ENCODE measurements around the gene VAC14. TPM values are rescaled to one million over a fixed set of nuclear protein-coding genes. Genes with fewer than 3 reads are reported as not detected.

VAC14 gene
- total RNA-seq, 1 donor from 2014 or later: 16.1 TPM

GRCh38 chr16:70746040-70746707 lies 54.8 kb downstream of the VAC14 start:
- Mint-ChIP-seq H3K36me3 (peaks cover 12% of the 10 kb centered on the region), H3K4me3 (no peak overlapping the region), H3K27me3 (ENCODE audit: insufficient read depth, low read depth) (peaks cover 10% of the 10 kb centered on the region), H3K27ac (peak overlapping the region; percentile 74), H3K9me3 (peaks cover 3% of the 10 kb centered on the region), H3K4me1 (peaks cover 50% of the 10 kb centered on the region)
- TF ChIP-seq EZH2phosphoT487 (IDR thresholded peaks at IDR 0.05): no peak
- TF ChIP-seq EZH2 (IDR thresholded peaks at IDR 0.05): no peak
- no peak for TF ChIP-seq CTCF (IDR thresholded peaks at IDR 0.05)
- H3K27ac ChIP-seq: no peak overlapping the region
- no peaks in the 10 kb centered on the region for H3K27me3 ChIP-seq
- peaks cover 4% of the 10 kb centered on the region for H3F3A ChIP-seq (ENCODE audit: low read depth)
- no peak overlapping the region for H3K4me2 ChIP-seq
- no peaks in the 10 kb centered on the region for H3K79me2 ChIP-seq (ENCODE audit: low read depth)
- no peaks in the 10 kb centered on the region for H3K36me3 ChIP-seq
- no peaks in the 10 kb centered on the region for H4K20me1 ChIP-seq (ENCODE audit: low read depth)
- H2AFZ ChIP-seq (replicated peaks): no peak overlapping the region
- no peak overlapping the region for H3K9ac ChIP-seq
- no peak for DNase-seq (ENCODE audit: low spot score)
- peaks cover 12% of the 10 kb centered on the region for H3K4me1 ChIP-seq
- H3K9me3 ChIP-seq (ENCODE audit: low read depth): no peaks in the 10 kb centered on the region
- H3K4me3 ChIP-seq: no peak overlapping the region

GRCh38 chr16:70745536-70746025 lies 55.4 kb downstream of the VAC14 start:
- Mint-ChIP-seq H3K4me1 (peaks cover 44% of the 10 kb centered on the region), H3K27ac (peak overlapping the region; percentile 74), H3K4me3 (no peak overlapping the region), H3K9me3 (peaks cover 3% of the 10 kb centered on the region), H3K27me3 (ENCODE audit: insufficient read depth, low read depth) (peaks cover 10% of the 10 kb centered on the region), H3K36me3 (peaks cover 12% of the 10 kb centered on the region)
- Histone ChIP-seq H3K4me3 (no peak overlapping the region), H3K9ac (no peak overlapping the region), H3K27me3 (no peaks in the 10 kb centered on the region), H3F3A (ENCODE audit: low read depth) (peaks cover 4% of the 10 kb centered on the region), H3K4me2 (no peak overlapping the region), H3K9me3 (ENCODE audit: low read depth) (no peaks in the 10 kb centered on the region), H4K20me1 (ENCODE audit: low read depth) (no peaks in the 10 kb centered on the region), H3K79me2 (ENCODE audit: low read depth) (no peaks in the 10 kb centered on the region), H3K4me1 (peaks cover 10% of the 10 kb centered on the region), H3K36me3 (no peaks in the 10 kb centered on the region), H3K27ac (no peak overlapping the region), H2AFZ (replicated peaks) (no peak overlapping the region)
- TF ChIP-seq EZH2 (IDR thresholded peaks at IDR 0.05) (no peak), EZH2phosphoT487 (IDR thresholded peaks at IDR 0.05) (no peak), CTCF (IDR thresholded peaks at IDR 0.05) (no peak)
- no peak for DNase-seq (ENCODE audit: low spot score)

- H2AFZ ChIP-seq (replicated peaks): no peak overlapping the region
- no peaks in the 10 kb centered on the region for H3K4me1 ChIP-seq
- no peaks in the 10 kb centered on the region for H3F3A ChIP-seq (ENCODE audit: low read depth)
- H3K4me2 ChIP-seq: no peak overlapping the region
- H3K27ac ChIP-seq: no peak overlapping the region
- no peaks in the 10 kb centered on the region for H3K79me2 ChIP-seq (ENCODE audit: low read depth)
- Mint-ChIP-seq H3K4me3 (no peak overlapping the region), H3K36me3 (peaks cover 12% of the 10 kb centered on the region), H3K4me1 (peaks cover 31% of the 10 kb centered on the region), H3K9me3 (peaks cover 3% of the 10 kb centered on the region), H3K27me3 (ENCODE audit: insufficient read depth, low read depth) (peaks cover 10% of the 10 kb centered on the region), H3K27ac (no peak overlapping the region)
- H3K9me3 ChIP-seq (ENCODE audit: low read depth): no peaks in the 10 kb centered on the region
- TF ChIP-seq EZH2phosphoT487 (IDR thresholded peaks at IDR 0.05): no peak
- no peak for TF ChIP-seq EZH2 (IDR thresholded peaks at IDR 0.05)
- no peak for TF ChIP-seq CTCF (IDR thresholded peaks at IDR 0.05)
- no peaks in the 10 kb centered on the region for H3K27me3 ChIP-seq
- H3K36me3 ChIP-seq: no peaks in the 10 kb centered on the region
- no peak overlapping the region for H3K9ac ChIP-seq
- DNase-seq (ENCODE audit: low spot score): no peak
- H4K20me1 ChIP-seq (ENCODE audit: low read depth): no peaks in the 10 kb centered on the region
- H3K4me3 ChIP-seq: no peak overlapping the region
These were observed 56.6 kb downstream of the VAC14 start for GRCh38 chr16:70744366-70744765.
